Endothelial cell of umbilical vein (primary cell): ENCODE data around the gene MYL1.

Source experiments
- POLR2A ChIP-seq: IDR thresholded peaks from 2 replicates; pipeline ENCODE4 v1.6.1; 2012; ENCODE audit warnings: low read depth, mild to moderate bottlenecking, control low read depth, low read length
- POLR2AphosphoS5 ChIP-seq: IDR thresholded peaks from 2 replicates; pipeline ENCODE4 v1.6.1; 2012; ENCODE audit warnings: low read depth, mild to moderate bottlenecking, control low read depth, low read length, moderate library complexity; ENCODE audit not compliant: insufficient read depth
- TF ChIP-seq, protein P1 (sequence below), 2 donors: IDR thresholded peaks; 1 replicate in 1 of 2; 2 replicates in 1 of 2; pipeline ENCODE4 v1.5.1; 2011; ENCODE audit warnings: low read length in 2 of 2, mild to moderate bottlenecking in 2 of 2, moderate library complexity in 2 of 2, control low read depth in 1 of 2, inconsistent platforms in 1 of 2, low read depth in 1 of 2; ENCODE audit not compliant: insufficient read depth in 1 of 2; ENCODE audit errors: extremely low read depth in 1 of 2
- TF ChIP-seq, protein P2 (sequence below): IDR thresholded peaks from 2 replicates; pipeline ENCODE4 v1.6.1; 2011; ENCODE audit not compliant: insufficient read depth, insufficient read length

DNA sequence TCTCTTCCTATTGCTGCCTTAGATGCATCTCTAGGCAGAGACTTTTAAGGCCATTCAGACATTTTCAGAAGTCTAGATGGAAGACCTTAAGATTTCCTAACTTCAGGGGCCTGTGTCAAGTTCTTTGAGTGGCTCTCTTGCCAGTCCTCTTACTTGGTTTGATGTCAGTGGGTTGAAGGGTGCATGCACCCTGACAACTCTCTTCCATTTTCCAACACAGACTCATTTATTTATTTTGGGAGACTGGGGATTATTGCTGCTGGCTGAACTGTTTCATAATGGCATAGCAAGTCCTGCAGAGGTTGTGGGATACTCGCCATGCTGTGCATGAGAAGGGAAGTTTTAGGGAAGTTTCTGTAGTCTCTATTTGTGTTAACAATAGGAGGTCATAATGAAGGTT is 50.7 kb downstream of the MYL1 start:
- no peak for TF ChIP-seq POLR2AphosphoS5
- TF ChIP-seq, protein P1, sequence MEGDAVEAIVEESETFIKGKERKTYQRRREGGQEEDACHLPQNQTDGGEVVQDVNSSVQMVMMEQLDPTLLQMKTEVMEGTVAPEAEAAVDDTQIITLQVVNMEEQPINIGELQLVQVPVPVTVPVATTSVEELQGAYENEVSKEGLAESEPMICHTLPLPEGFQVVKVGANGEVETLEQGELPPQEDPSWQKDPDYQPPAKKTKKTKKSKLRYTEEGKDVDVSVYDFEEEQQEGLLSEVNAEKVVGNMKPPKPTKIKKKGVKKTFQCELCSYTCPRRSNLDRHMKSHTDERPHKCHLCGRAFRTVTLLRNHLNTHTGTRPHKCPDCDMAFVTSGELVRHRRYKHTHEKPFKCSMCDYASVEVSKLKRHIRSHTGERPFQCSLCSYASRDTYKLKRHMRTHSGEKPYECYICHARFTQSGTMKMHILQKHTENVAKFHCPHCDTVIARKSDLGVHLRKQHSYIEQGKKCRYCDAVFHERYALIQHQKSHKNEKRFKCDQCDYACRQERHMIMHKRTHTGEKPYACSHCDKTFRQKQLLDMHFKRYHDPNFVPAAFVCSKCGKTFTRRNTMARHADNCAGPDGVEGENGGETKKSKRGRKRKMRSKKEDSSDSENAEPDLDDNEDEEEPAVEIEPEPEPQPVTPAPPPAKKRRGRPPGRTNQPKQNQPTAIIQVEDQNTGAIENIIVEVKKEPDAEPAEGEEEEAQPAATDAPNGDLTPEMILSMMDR (IDR thresholded peaks at IDR 0.05; ENCODE audit: extremely low read depth in 1 of 2, insufficient read depth in 1 of 2, low read depth in 1 of 2, low read length in 2 of 2), result no peak
- TF ChIP-seq, protein P2, sequence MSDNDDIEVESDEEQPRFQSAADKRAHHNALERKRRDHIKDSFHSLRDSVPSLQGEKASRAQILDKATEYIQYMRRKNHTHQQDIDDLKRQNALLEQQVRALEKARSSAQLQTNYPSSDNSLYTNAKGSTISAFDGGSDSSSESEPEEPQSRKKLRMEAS, result no peak
- TF ChIP-seq POLR2A, result no peak
